ENCODE results near the gene LMAN2.
"Not testable (repeated sequence)": the region's sequence is repeated elsewhere in the genome, so short reads cannot be mapped to it uniquely, and the experiment has no call there.

Gene LMAN2

GRCh38 chr5:177343777-177344176 is 7.7 kb downstream of the LMAN2 start:
- no peaks in the 10 kb centered on the region for H3K9me3 ChIP-seq (ENCODE audit: control insufficient read depth in 2 of 2, low read length in 2 of 2)
- H3K4me1 ChIP-seq (ENCODE audit: control insufficient read depth, insufficient read depth, low read length), result peaks cover 8% of the 10 kb centered on the region
- H3K27me3 ChIP-seq (ENCODE audit: control insufficient read depth in 1 of 2, insufficient read depth in 2 of 2, low read length in 2 of 2), result no peaks in the 10 kb centered on the region
- no peak overlapping the region for H3K9ac ChIP-seq (ENCODE audit: low read length in 2 of 2)
- H3K27ac ChIP-seq (ENCODE audit: low read length), result no peak overlapping the region
- H3K36me3 ChIP-seq (ENCODE audit: control insufficient read depth in 2 of 2, insufficient read depth in 2 of 2, low read length in 2 of 2), result peaks cover 6 to 10% of the 10 kb centered on the region in 2 donors
- no peak overlapping the region for H3K4me3 ChIP-seq (ENCODE audit: low read length in 2 of 2)

GRCh38 chr5:177343000-177343399 is 8.5 kb downstream of the LMAN2 start:
- not testable (repeated sequence) for H3K27me3 ChIP-seq (ENCODE audit: control insufficient read depth in 1 of 2, insufficient read depth in 2 of 2, low read length in 2 of 2); H3K9ac ChIP-seq (ENCODE audit: low read length in 2 of 2); H3K4me1 ChIP-seq (ENCODE audit: control insufficient read depth, insufficient read depth, low read length); H3K4me3 ChIP-seq (ENCODE audit: low read length in 2 of 2); H3K27ac ChIP-seq (ENCODE audit: low read length); H3K9me3 ChIP-seq (ENCODE audit: control insufficient read depth in 2 of 2, low read length in 2 of 2)
- peaks cover 6 to 10% of the 10 kb centered on the region in 2 donors for H3K36me3 ChIP-seq (ENCODE audit: control insufficient read depth in 2 of 2, insufficient read depth in 2 of 2, low read length in 2 of 2)

- H3K27ac ChIP-seq (ENCODE audit: low read length), result no peak overlapping the region
- H3K36me3 ChIP-seq (ENCODE audit: control insufficient read depth in 2 of 2, insufficient read depth in 2 of 2, low read length in 2 of 2), result peaks cover 27 to 44% of the 10 kb centered on the region in 2 donors
- H3K9ac ChIP-seq (ENCODE audit: low read length in 2 of 2), result no peak overlapping the region
- H3K9me3 ChIP-seq (ENCODE audit: control insufficient read depth in 2 of 2, low read length in 2 of 2), result no peaks in the 10 kb centered on the region
- no peaks in the 10 kb centered on the region for H3K27me3 ChIP-seq (ENCODE audit: control insufficient read depth in 1 of 2, insufficient read depth in 2 of 2, low read length in 2 of 2)
- H3K4me3 ChIP-seq (ENCODE audit: low read length in 2 of 2), result no peak overlapping the region
- no peaks in the 10 kb centered on the region for H3K4me1 ChIP-seq (ENCODE audit: control insufficient read depth, insufficient read depth, low read length)
Observed at GRCh38 chr5:177339107-177339638, 12.3 kb downstream of the LMAN2 start.

GRCh38 chr5:177338251-177339106 is 13.0 kb downstream of the LMAN2 start:
- H3K4me3 ChIP-seq (ENCODE audit: low read length in 2 of 2), result no peak overlapping the region
- no peak overlapping the region for H3K9ac ChIP-seq (ENCODE audit: low read length in 2 of 2)
- H3K27me3 ChIP-seq (ENCODE audit: control insufficient read depth in 1 of 2, insufficient read depth in 2 of 2, low read length in 2 of 2), result no peaks in the 10 kb centered on the region
- no peaks in the 10 kb centered on the region for H3K4me1 ChIP-seq (ENCODE audit: control insufficient read depth, insufficient read depth, low read length)
- no peak overlapping the region for H3K27ac ChIP-seq (ENCODE audit: low read length)
- peaks cover 31 to 49% of the 10 kb centered on the region in 2 donors for H3K36me3 ChIP-seq (ENCODE audit: control insufficient read depth in 2 of 2, insufficient read depth in 2 of 2, low read length in 2 of 2)
- H3K9me3 ChIP-seq (ENCODE audit: control insufficient read depth in 2 of 2, low read length in 2 of 2), result no peaks in the 10 kb centered on the region

- H3K36me3 ChIP-seq (ENCODE audit: control insufficient read depth in 2 of 2, insufficient read depth in 2 of 2, low read length in 2 of 2), result peaks cover 36 to 56% of the 10 kb centered on the region in 2 donors
Observed at GRCh38 chr5:177336603-177337494, 14.6 kb downstream of the LMAN2 start.

GRCh38 chr5:177336112-177336511 is 15.4 kb downstream of the LMAN2 start:
- H3K4me1 ChIP-seq (ENCODE audit: control insufficient read depth, insufficient read depth, low read length), result no peaks in the 10 kb centered on the region
- no peak overlapping the region for H3K9ac ChIP-seq (ENCODE audit: low read length in 2 of 2)
- H3K36me3 ChIP-seq (ENCODE audit: control insufficient read depth in 2 of 2, insufficient read depth in 2 of 2, low read length in 2 of 2), result peaks cover 34 to 62% of the 10 kb centered on the region in 2 donors
- no peaks in the 10 kb centered on the region for H3K27me3 ChIP-seq (ENCODE audit: control insufficient read depth in 1 of 2, insufficient read depth in 2 of 2, low read length in 2 of 2)
- no peaks in the 10 kb centered on the region for H3K9me3 ChIP-seq (ENCODE audit: control insufficient read depth in 2 of 2, low read length in 2 of 2)
- H3K27ac ChIP-seq (ENCODE audit: low read length), result no peak overlapping the region
- H3K4me3 ChIP-seq (ENCODE audit: low read length in 2 of 2), result no peak overlapping the region

More at GRCh38 chr5:177336603-177337494, 14.6 kb downstream of the LMAN2 start:
- Histone ChIP-seq H3K27me3 (ENCODE audit: control insufficient read depth in 1 of 2, insufficient read depth in 2 of 2, low read length in 2 of 2) (no peaks in the 10 kb centered on the region), H3K9me3 (ENCODE audit: control insufficient read depth in 2 of 2, low read length in 2 of 2) (no peaks in the 10 kb centered on the region), H3K9ac (ENCODE audit: low read length in 2 of 2) (no peak overlapping the region), H3K4me1 (ENCODE audit: control insufficient read depth, insufficient read depth, low read length) (no peaks in the 10 kb centered on the region), H3K27ac (ENCODE audit: low read length) (no peak overlapping the region), H3K4me3 (ENCODE audit: low read length in 2 of 2) (no peak overlapping the region)

DNA sequence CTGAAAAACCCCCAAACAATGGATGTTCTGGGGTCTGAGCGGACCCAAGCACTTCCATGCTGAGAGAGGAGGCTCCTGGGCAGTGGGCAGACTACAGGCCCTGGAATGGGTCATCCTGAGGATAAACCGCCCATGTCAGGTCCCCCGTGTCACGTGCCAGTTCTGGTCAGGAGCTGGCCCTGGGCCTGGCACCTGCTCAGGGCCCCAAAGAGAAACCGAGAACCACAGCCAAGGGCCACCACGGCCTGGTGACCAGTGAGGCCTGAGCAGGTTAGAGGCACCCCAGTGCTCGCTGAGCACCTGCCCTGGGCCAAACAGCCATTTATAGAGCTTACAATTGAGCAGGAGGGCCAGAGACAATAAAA is 15.8 kb downstream of the LMAN2 start:
- Histone ChIP-seq H3K36me3 (ENCODE audit: control insufficient read depth in 2 of 2, insufficient read depth in 2 of 2, low read length in 2 of 2) (peaks cover 36 to 63% of the 10 kb centered on the region in 2 donors), H3K9me3 (ENCODE audit: control insufficient read depth in 2 of 2, low read length in 2 of 2) (no peaks in the 10 kb centered on the region), H3K27ac (ENCODE audit: low read length) (no peak overlapping the region), H3K9ac (ENCODE audit: low read length in 2 of 2) (no peak overlapping the region), H3K4me3 (ENCODE audit: low read length in 2 of 2) (no peak overlapping the region), H3K27me3 (ENCODE audit: control insufficient read depth in 1 of 2, insufficient read depth in 2 of 2, low read length in 2 of 2) (no peaks in the 10 kb centered on the region), H3K4me1 (ENCODE audit: control insufficient read depth, insufficient read depth, low read length) (no peaks in the 10 kb centered on the region)

DNA sequence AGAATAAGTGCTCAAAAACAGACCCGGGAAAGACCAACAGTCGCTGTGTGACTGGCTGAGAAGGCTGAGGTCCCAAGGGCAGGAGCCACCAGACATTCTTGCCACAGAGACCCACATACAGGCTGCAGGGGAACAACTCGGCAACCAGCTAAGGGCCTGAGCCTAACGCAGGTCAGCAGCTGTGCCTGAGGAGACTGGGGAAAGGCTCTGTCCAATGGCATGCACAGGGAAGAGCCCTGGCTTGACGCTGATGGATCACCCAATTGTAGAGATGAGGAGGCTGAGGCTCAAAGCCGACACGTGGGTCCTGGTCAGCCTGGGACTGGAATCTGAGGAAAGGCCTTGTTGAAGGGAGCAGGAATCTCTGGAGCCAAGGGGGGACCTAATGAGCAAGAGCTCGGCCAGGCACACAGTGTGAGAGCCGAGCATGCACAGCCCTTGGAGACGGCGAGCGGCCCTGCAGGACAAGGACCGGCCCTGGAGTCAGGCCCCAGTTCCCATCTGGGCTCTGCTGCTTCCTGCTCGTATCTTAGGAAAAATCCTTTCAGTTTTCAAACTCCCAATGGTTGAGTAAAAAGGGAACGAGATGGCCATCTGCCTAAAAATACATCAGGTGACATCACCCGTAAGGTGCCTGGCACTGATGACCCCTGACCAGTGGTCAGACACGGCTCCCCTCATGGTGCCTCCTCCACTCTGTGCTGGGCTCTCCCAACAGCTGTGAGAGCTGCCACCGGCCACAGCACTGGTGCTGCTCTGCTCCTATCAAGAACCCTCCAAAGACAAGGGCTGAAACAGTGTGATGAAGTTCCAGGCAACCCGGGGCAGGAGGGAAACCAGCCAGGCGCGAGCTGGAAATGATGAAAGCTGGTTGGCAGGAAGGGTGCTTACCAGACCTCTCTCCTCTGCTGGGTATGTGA is 16.4 kb downstream of the LMAN2 start:
- H3K27ac ChIP-seq (ENCODE audit: low read length), result no peak overlapping the region
- no peaks in the 10 kb centered on the region for H3K9me3 ChIP-seq (ENCODE audit: control insufficient read depth in 2 of 2, low read length in 2 of 2)
- H3K27me3 ChIP-seq (ENCODE audit: control insufficient read depth in 1 of 2, insufficient read depth in 2 of 2, low read length in 2 of 2), result no peaks in the 10 kb centered on the region
- H3K36me3 ChIP-seq (ENCODE audit: control insufficient read depth in 2 of 2, insufficient read depth in 2 of 2, low read length in 2 of 2), result peaks cover 40 to 68% of the 10 kb centered on the region in 2 donors
- no peak overlapping the region for H3K9ac ChIP-seq (ENCODE audit: low read length in 2 of 2)
- no peak overlapping the region for H3K4me3 ChIP-seq (ENCODE audit: low read length in 2 of 2)
- H3K4me1 ChIP-seq (ENCODE audit: control insufficient read depth, insufficient read depth, low read length), result no peaks in the 10 kb centered on the region

DNA sequence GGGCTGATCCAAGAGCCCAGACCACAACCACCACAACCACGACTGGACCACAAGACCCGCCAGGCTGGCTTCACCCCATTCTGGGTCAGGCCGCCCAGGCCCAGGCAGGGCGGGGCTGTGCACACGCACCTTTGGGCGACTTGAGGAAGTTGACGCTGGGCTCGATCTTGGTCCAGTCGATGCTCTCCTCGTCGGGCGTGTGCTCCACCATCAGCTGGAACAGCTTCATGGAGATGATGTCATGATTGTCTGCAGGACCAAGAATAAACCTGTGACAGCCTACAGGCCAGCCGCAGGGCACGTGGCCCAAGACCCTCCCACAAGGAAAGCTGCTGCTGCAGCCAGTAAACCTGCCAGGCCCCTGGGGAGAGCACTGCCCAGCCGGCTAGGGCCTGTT is 17.3 kb downstream of the LMAN2 start:
- H3K36me3 ChIP-seq (ENCODE audit: control insufficient read depth in 2 of 2, insufficient read depth in 2 of 2, low read length in 2 of 2), result peaks cover 40 to 73% of the 10 kb centered on the region in 2 donors
- no peaks in the 10 kb centered on the region for H3K27me3 ChIP-seq (ENCODE audit: control insufficient read depth in 1 of 2, insufficient read depth in 2 of 2, low read length in 2 of 2)
- no peaks in the 10 kb centered on the region for H3K4me1 ChIP-seq (ENCODE audit: control insufficient read depth, insufficient read depth, low read length)
- H3K9me3 ChIP-seq (ENCODE audit: control insufficient read depth in 2 of 2, low read length in 2 of 2), result no peaks in the 10 kb centered on the region
- no peak overlapping the region for H3K4me3 ChIP-seq (ENCODE audit: low read length in 2 of 2)
- H3K27ac ChIP-seq (ENCODE audit: low read length), result no peak overlapping the region
- no peak overlapping the region for H3K9ac ChIP-seq (ENCODE audit: low read length in 2 of 2)
